B cell (primary cell): ENCODE data around the gene TAF1B. TPM values are rescaled to one million over a fixed set of nuclear protein-coding genes. Genes with fewer than 3 reads are reported as not detected.

Experiments used
- ATAC-seq: fragments of 200-7000 bp; cut with Tn5 transposase; one replicate; pipeline ENCODE4 v1.10.0; 2021; ENCODE audit warnings: low read depth, mild to moderate bottlenecking, moderate number of reproducible peaks, moderate library complexity
- CTCF ChIA-PET: fragments of 350-600 bp; sonication (Branson Sonifier 250); formaldehyde crosslinking; loops from one replicate; lab custom pipeline; 2021; ENCODE audit warnings: antibody characterized with exemption, inconsistent platforms; lab: Charles Lee
- POLR2A ChIA-PET: fragments of 350-600 bp; sonication (Branson Sonifier 250); formaldehyde crosslinking; loops from one replicate; lab custom pipeline; 2021; ENCODE audit warnings: antibody characterized with exemption; lab: Charles Lee
- DNase-seq: peaks from one replicate; pipeline ENCODE4 v3.0.0; 2013
- H2AFZ ChIP-seq: 2 replicates; pipeline ENCODE4 v1.6.1; 2012; ENCODE audit warnings: mild to moderate bottlenecking, low read depth, low read length; ENCODE audit not compliant: insufficient read depth, poor library complexity, severe bottlenecking
- H3K27ac ChIP-seq, 2 donors: 1 replicate in 1 of 2; 2 replicates in 1 of 2; pipeline ENCODE4 v1.5.1; 2012 to 2013; ENCODE audit warnings: low read length in 2 of 2, mild to moderate bottlenecking in 2 of 2, moderate library complexity in 1 of 2
- H3K27me3 ChIP-seq, 4 experiments: fragments of 200-600 bp in 1 of 4; sonication (generic) in 1 of 4; replicated peaks in 1 of 4; 1 replicate in 2 of 4; 2 replicates in 2 of 4; pipeline versions ENCODE4 v1.6.1 to v1.7.0; 2013 to 2016; ENCODE audit warnings: low read length in 3 of 4, mild to moderate bottlenecking in 2 of 4, mixed read lengths in 1 of 4, moderate library complexity in 1 of 4; ENCODE audit not compliant: insufficient read depth in 4 of 4, control insufficient read depth in 3 of 4; ENCODE audit errors: control extremely low read depth in 1 of 4
- H3K36me3 ChIP-seq, 2 experiments: replicated peaks in 1 of 2; 1 replicate in 1 of 2; 2 replicates in 1 of 2; pipeline versions ENCODE4 v1.6.1 to v1.7.1; 2013; ENCODE audit warnings: low read length in 1 of 2; ENCODE audit not compliant: insufficient read depth in 2 of 2, control insufficient read depth in 1 of 2; ENCODE audit errors: control extremely low read depth in 1 of 2, extremely low read depth in 1 of 2
- H3K4me1 ChIP-seq, 2 donors: fragments of 200-600 bp in 1 of 2; sonication (generic) in 1 of 2; 1 replicate in 1 of 2; 2 replicates in 1 of 2; pipeline versions ENCODE4 v1.5.1 to v1.6.1; 2013 to 2017; ENCODE audit warnings: low read length in 2 of 2; ENCODE audit not compliant: control insufficient read depth in 2 of 2, insufficient read depth in 2 of 2
- H3K4me2 ChIP-seq: replicated peaks from 2 replicates; pipeline ENCODE3; 2012; ENCODE audit warnings: mild to moderate bottlenecking, low read depth, low read length; ENCODE audit not compliant: poor library complexity, severe bottlenecking
- H3K4me3 ChIP-seq, 5 experiments: fragments of 200-600 bp in 1 of 5; sonication (generic) in 1 of 5; 1 replicate in 3 of 5; 2 replicates in 2 of 5; pipeline versions ENCODE4 v1.5.1 to v1.7.0; 2011 to 2016; ENCODE audit warnings: low read length in 4 of 5, mild to moderate bottlenecking in 4 of 5, low read depth in 2 of 5, control low read depth in 1 of 5, moderate library complexity in 1 of 5; ENCODE audit not compliant: insufficient read depth in 1 of 5; ENCODE audit errors: control extremely low read depth in 1 of 5, extremely low read depth in 1 of 5
- H3K79me2 ChIP-seq: fragments of 200-600 bp; sonication (generic); one replicate; pipeline ENCODE4 v1.6.0; 2016; ENCODE audit warnings: low read length; ENCODE audit not compliant: control insufficient read depth, insufficient read depth
- H3K9ac ChIP-seq: fragments of 200-600 bp; sonication (generic); 2 replicates; pipeline ENCODE4 v1.6.1; 2017; ENCODE audit warnings: mild to moderate bottlenecking, low read length, moderate library complexity
- H3K9me3 ChIP-seq, 3 donors: one replicate each; pipeline versions ENCODE4 v1.6.1 to v1.7.1; 2013; ENCODE audit warnings: low read length in 2 of 3; ENCODE audit not compliant: control insufficient read depth in 2 of 3, insufficient read depth in 1 of 3; ENCODE audit errors: control extremely low read depth in 1 of 3
- H4K20me1 ChIP-seq: 2 replicates; pipeline ENCODE4 v1.6.0; 2012; ENCODE audit warnings: mild to moderate bottlenecking, low read length; ENCODE audit not compliant: insufficient read depth, control insufficient read depth, poor library complexity, severe bottlenecking
- H3K27ac Mint-ChIP-seq: one replicate; pipeline ENCODE4 v1.8.0; 2021; ENCODE audit warnings: mixed read lengths
- H3K27me3 Mint-ChIP-seq: one replicate; pipeline ENCODE4 v1.8.0; 2021; ENCODE audit warnings: mixed read lengths
- H3K4me1 Mint-ChIP-seq: one replicate; pipeline ENCODE4 v1.8.0; 2021; ENCODE audit warnings: mixed read lengths
- H3K4me3 Mint-ChIP-seq: one replicate; pipeline ENCODE4 v1.8.0; 2021; ENCODE audit warnings: mixed read lengths
- H3K9me3 Mint-ChIP-seq: one replicate; pipeline ENCODE4 v1.8.0; 2022; ENCODE audit warnings: mixed read lengths; ENCODE audit not compliant: insufficient read depth
- CTCF ChIP-seq: fragments of 200-600 bp; IDR thresholded peaks from one replicate; pipeline ENCODE4 v1.8.0; 2022; ENCODE audit warnings: antibody characterized with exemption, mild to moderate bottlenecking
- EZH2 ChIP-seq: IDR thresholded peaks from 2 replicates; pipeline ENCODE4 v1.6.1; 2012; ENCODE audit warnings: borderline replicate concordance, low read depth, mild to moderate bottlenecking, moderate library complexity, low read length; ENCODE audit not compliant: insufficient read depth, poor library complexity, severe bottlenecking
- WGBS: methylation state at CpG from one replicate; pipeline ENCODE4 v1.1.5; 2013; ENCODE audit warnings: missing lambda C conversion rate; ENCODE audit not compliant: insufficient coverage; 5-methylcytosine and 5-hydroxymethylcytosine counted together
- intact Hi-C: fragments of 100-400 bp; cut with micrococcal nuclease; formaldehyde crosslinking; loops from one replicate; pipeline ENCODE4 v1.10.0; 2022
- polyA plus RNA-seq: library from polyadenylated mRNA; depleted of rRNA; stranded (reverse); fragments of >200 nt; gene quantifications from 2 replicates; pipeline ENCODE4 v1.2.3, GENCODE V29; 2012
- total RNA-seq, 2 donors: library from RNA; stranded (reverse); fragments of 120-200 nt in 1 of 2; gene quantifications; 1 replicate in 1 of 2; 2 replicates in 1 of 2; pipeline versions ENCODE4 v1.2.3 to v1.2.4, GENCODE V29; 2013 to 2022

The TAF1B gene
- total and polyA plus RNA-seq, 2 donors (not counting 1 experiment from before 2014, with no cell fraction given) = 4.5 to 25.5 TPM

GRCh38 chr2:9949992-9950520 is 106.8 kb downstream of the TAF1B start:
- Mint-ChIP-seq H3K4me1 (peaks cover 14% of the 10 kb centered on the region), H3K27me3 (peaks cover 50% of the 10 kb centered on the region), H3K4me3 (peak overlapping the region; percentile 89), H3K27ac (peak overlapping the region; percentile 68), H3K9me3 (no peaks in the 10 kb centered on the region)
- no peaks in the 10 kb centered on the region for H3K36me3 ChIP-seq
- no peaks in the 10 kb centered on the region for H3K79me2 ChIP-seq
- no peaks in the 10 kb centered on the region for H4K20me1 ChIP-seq
- peaks cover 14 to 19% of the 10 kb centered on the region in 2 donors for H3K4me1 ChIP-seq
- ChIA-PET CTCF (no interaction called here), POLR2A (interaction anchor here (0.6 kb wide), 1 partner anchor 19 kb away, joined by 5 read pairs; no protein-coding TSS in a partner anchor)
- peaks cover 0 to 7% (median 0%) of the 10 kb centered on the region in 3 donors for H3K9me3 ChIP-seq
- DNase-seq (no peak), ATAC-seq (no peak)
- H3K27ac ChIP-seq = no peak overlapping the region
- H3K9ac ChIP-seq = no peak overlapping the region
- peak overlapping the region in 1 of 5 experiments; percentile 67 for H3K4me3 ChIP-seq
- intact Hi-C loops = loop anchor here (2.0 to 5.0 kb wide), 2 partner anchors 35 to 318 kb away; partner anchors contain the start of gene YWHAQ
- peaks cover 0 to 44% (median 18%) of the 10 kb centered on the region in 4 experiments for H3K27me3 ChIP-seq
- peak overlapping the region; percentile 94 for H3K4me2 ChIP-seq
- peak overlapping the region; percentile 89 for H2AFZ ChIP-seq
- WGBS = 93% methylated on average over 14 of the region's 14 CpGs
- TF ChIP-seq EZH2 = no peak

- ATAC-seq = peak; percentile 28
Observed at GRCh38 chr2:9950521-9951271, 107.4 kb downstream of the TAF1B start.

More at GRCh38 chr2:9950521-9951271, 107.4 kb downstream of the TAF1B start:
- Mint-ChIP-seq H3K27ac (peak overlapping the region; percentile 68), H3K27me3 (peaks cover 48% of the 10 kb centered on the region), H3K4me1 (peaks cover 14% of the 10 kb centered on the region), H3K4me3 (peak overlapping the region; percentile 89), H3K9me3 (no peaks in the 10 kb centered on the region)
- H3K4me3 ChIP-seq = peak overlapping the region in 4 of 5 experiments; percentile 26 to 67 (median 52)
- H3K36me3 ChIP-seq = no peaks in the 10 kb centered on the region
- peaks cover 14 to 19% of the 10 kb centered on the region in 2 donors for H3K4me1 ChIP-seq
- peaks cover 0 to 7% (median 0%) of the 10 kb centered on the region in 3 donors for H3K9me3 ChIP-seq
- peaks cover 0 to 43% (median 20%) of the 10 kb centered on the region in 4 experiments for H3K27me3 ChIP-seq
- ChIA-PET CTCF (no interaction called here), POLR2A (interaction anchor here (0.6 kb wide), 1 partner anchor 19 kb away, joined by 5 read pairs; no protein-coding TSS in a partner anchor)
- peak overlapping the region; percentile 89 for H2AFZ ChIP-seq
- peak; percentile 86 for DNase-seq
- H3K4me2 ChIP-seq = peak overlapping the region; percentile 94
- WGBS = 6% methylated on average over 75 of the region's 76 CpGs
- peak overlapping the region in 1 of 2 donors; percentile 45 for H3K27ac ChIP-seq
- intact Hi-C loops = loop anchor here (1.0 to 5.0 kb wide), 5 partner anchors 34 to 499 kb away; partner anchors contain the start of genes KLF11, TAF1B and YWHAQ
- H3K79me2 ChIP-seq = no peaks in the 10 kb centered on the region
- H4K20me1 ChIP-seq = no peaks in the 10 kb centered on the region
- TF ChIP-seq CTCF = no peak
- no peak for TF ChIP-seq EZH2
- peak overlapping the region; percentile 71 for H3K9ac ChIP-seq
